HG03064 (cell line): Measurements from ENCODE around the gene NLRC3.
"Not testable (repeated sequence)": the region's sequence is repeated elsewhere in the genome, so short reads cannot be mapped to it uniquely, and the experiment has no call there.

Experiments
- ATAC-seq: cut with Tn5 transposase; IDR thresholded peaks from one replicate; pipeline ENCODE4 v1.9.1; 2021; ENCODE audit warnings: low read depth; ENCODE audit not compliant: unreplicated experiment

The NLRC3 gene

GRCh38 chr16:3518292-3518985 lies 58.8 kb downstream of the NLRC3 start:
- ATAC-seq, result no peak

GRCh38 chr16:3515897-3516296 lies 61.3 kb downstream of the NLRC3 start:
- no peak for ATAC-seq

GRCh38 chr16:3514621-3515020 lies 62.6 kb downstream of the NLRC3 start:
- no peak for ATAC-seq

- no peak for ATAC-seq
Measured at GRCh38 chr16:3513892-3514583, 63.2 kb downstream of the NLRC3 start.

GRCh38 chr16:3511286-3512180 lies 65.7 kb downstream of the NLRC3 start:
- no peak for ATAC-seq

GRCh38 chr16:3510416-3510815 lies 66.8 kb downstream of the NLRC3 start:
- no peak for ATAC-seq

- no peak for ATAC-seq
Measured at GRCh38 chr16:3509470-3509928, 67.7 kb downstream of the NLRC3 start.

GRCh38 chr16:3508736-3509135 lies 68.5 kb downstream of the NLRC3 start:
- no peak for ATAC-seq

- ATAC-seq, result no peak
Measured at GRCh38 chr16:3503523-3503922, 73.7 kb downstream of the NLRC3 start.

GRCh38 chr16:3501783-3502400 lies 75.3 kb downstream of the NLRC3 start:
- ATAC-seq, result no peak

GRCh38 chr16:3501412-3501761 lies 75.8 kb downstream of the NLRC3 start:
- not testable (repeated sequence) for ATAC-seq

- no peak for ATAC-seq
Measured at GRCh38 chr16:3498988-3499387, 78.2 kb downstream of the NLRC3 start.

- no peak for ATAC-seq
Measured at GRCh38 chr16:3497771-3498170, 79.4 kb downstream of the NLRC3 start.

GRCh38 chr16:3496386-3496785 lies 80.8 kb downstream of the NLRC3 start:
- no peak for ATAC-seq

GRCh38 chr16:3495176-3495575 lies 82.0 kb downstream of the NLRC3 start, which contains the start of gene C16orf90:
Gene C16orf90, minus strand, starts transcription at chr16:3495489. Its CDS starts 68 bp downstream, at chr16:3495421.
- ATAC-seq, result no peak

GRCh38 chr16:3494386-3494973 lies 82.7 kb downstream of the NLRC3 start:
- ATAC-seq, result no peak

- no peak for ATAC-seq
Measured at GRCh38 chr16:3492356-3492755, 84.8 kb downstream of the NLRC3 start.

GRCh38 chr16:3490911-3491629 lies 86.1 kb downstream of the NLRC3 start:
- no peak for ATAC-seq
